Cerebellar nuclear complex (tissue), 1 donor: ENCODE measurements around the gene FBH1.
"Not testable (repeated sequence)": the region's sequence is repeated elsewhere in the genome, so short reads cannot be mapped to it uniquely, and the experiment has no call there.

Experiments
- DNase-seq, 2 experiments: peaks; one replicate each; lab custom pipeline; 2025; lab: John Stamatoyannopoulos, UW

The FBH1 gene

DNA sequence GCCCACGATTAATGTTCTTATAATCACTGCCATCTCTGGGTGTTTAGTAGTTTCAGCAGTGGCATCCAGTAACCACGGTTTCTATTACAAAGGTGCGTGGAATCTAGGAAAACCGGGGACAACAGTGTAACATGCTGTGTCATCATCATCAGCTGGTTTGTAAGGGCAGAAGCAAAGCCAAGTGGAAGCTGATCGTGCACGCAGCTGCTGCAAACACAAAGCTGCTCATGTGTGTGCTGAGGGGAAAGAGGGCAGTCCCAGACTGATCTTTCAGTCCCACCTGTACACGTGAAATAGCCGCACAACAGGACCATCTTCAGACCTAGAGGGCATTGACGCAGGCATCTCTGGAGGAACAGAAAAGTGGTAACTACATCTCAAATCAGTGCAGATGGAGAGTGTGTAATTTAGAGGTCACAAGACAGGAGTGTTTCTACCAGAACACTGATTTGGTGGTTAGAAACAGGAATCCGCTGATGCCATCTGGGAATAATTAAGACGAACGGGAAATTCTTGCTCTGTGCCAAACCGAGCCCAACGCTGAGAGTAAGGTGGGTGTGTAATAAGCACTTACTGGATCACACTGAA is 13.8 kb upstream of the FBH1 start:
- DNase-seq: no peak

DNA sequence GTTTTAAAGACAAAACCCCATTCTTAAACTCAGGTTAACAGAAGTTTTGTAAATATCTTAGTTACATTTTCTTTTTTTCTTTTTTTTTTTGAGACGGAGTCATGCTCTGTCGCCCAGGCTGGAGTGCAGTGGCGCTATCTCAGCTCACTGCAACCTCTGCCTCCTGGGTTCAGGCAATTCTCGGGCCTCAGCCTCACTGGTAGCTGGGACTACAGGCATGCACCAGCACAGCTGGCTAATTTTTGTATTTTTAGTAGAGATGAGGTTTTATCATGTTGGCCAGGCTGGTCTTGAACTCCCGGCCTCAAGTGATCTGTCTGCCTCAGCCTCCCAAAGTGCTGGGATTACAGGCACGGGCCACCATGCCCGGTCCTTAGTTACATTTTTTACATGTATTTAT is 13.0 kb upstream of the FBH1 start:
- not testable (repeated sequence) for DNase-seq

DNA sequence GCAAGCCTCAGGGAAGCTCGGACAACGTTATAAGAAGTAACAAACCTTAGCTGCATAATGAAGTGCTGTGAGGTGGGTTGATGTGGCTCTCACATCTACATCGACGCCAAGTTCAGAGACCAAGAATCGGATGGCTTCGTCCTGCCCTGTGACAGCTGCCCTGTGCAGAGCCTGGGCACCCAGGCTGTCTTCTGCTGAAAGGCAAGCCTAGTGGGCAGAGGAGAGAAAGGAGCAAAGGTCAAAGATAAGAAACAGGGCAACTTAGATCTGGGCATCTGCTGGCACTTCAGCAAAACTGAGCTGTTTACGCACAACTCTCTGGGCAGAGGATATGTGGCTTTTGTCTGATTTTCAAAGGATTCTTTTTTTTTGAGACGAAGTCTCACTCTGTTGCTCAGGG is 7.1 kb upstream of the FBH1 start:
- DNase-seq: no peak

DNA sequence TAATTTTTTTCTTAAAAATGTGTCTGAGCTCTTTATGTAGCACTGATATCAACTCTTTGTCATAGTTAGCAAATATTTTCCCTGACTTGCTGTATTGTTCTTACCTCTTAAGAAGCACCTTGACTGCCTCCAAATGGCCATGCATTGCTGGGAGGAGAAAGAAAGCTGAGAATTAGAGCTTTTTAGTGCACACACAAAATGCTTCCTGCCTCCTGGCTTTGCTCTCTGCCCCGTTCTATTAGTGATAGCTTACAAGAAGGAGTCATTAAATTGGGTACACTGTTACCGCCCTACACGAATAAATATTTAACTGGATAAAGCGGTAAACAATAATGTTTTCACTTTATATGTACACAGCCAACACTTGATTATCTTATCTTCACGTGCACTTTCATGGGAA is 4.4 kb upstream of the FBH1 start:
- no peak for DNase-seq

DNA sequence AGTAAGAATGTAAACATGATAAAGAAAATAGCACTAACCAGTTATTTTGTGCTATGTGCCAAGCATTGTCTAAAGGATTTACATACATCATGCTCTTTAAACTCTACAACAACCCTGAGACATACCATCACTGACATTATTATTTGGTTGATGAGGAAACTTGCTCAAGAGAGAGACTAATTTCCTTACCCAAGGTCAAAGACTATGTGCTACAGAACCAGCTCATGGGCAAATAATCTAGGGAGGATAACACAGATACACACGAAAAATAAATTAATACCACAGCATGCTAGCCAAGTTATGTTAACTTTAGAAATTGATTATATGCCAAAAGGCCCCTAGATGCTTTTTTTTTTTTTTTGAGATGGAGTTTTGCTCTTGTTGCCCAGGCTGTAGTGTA is 3.0 kb upstream of the FBH1 start:
- DNase-seq: no peak

DNA sequence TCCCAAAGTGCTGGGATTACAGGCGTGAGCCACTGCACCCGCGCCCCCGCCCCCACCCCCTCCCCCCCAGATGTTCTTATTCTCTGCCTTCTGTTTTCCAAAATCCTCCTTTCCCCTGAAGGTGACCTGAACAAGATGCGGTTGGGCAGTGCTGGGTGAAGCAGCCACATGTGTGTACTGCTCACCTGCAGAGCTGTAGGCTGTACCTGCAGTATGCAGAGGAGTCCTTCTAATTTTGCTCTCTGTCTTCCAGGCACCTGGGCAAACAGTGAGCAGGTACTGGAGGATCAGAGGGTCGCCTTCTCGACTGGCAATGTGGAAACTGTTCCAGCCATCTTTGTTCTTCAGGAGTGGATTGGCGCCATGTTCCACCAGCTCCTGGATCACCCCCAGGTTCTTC is 2.4 kb upstream of the FBH1 start:
- no peak for DNase-seq

DNA sequence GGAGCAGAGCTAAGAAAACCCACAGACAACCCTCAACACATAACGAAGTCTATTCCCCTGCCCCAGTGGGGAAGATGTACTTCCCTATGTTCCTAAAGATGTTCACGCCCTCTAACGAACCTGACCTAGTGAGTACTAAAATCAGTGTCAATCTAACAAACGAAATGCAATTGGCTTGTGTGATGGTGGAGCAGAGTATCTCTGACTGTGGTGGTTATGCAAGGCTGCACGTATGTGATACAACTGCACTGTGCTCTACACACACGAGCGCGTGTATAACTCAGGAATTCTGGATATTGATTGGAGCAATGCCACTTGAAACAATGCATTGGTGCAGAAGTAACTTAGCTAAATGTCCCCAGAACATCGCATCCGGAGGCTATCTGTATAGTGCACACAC is 1.7 kb upstream of the FBH1 start:
- DNase-seq: no peak

DNA sequence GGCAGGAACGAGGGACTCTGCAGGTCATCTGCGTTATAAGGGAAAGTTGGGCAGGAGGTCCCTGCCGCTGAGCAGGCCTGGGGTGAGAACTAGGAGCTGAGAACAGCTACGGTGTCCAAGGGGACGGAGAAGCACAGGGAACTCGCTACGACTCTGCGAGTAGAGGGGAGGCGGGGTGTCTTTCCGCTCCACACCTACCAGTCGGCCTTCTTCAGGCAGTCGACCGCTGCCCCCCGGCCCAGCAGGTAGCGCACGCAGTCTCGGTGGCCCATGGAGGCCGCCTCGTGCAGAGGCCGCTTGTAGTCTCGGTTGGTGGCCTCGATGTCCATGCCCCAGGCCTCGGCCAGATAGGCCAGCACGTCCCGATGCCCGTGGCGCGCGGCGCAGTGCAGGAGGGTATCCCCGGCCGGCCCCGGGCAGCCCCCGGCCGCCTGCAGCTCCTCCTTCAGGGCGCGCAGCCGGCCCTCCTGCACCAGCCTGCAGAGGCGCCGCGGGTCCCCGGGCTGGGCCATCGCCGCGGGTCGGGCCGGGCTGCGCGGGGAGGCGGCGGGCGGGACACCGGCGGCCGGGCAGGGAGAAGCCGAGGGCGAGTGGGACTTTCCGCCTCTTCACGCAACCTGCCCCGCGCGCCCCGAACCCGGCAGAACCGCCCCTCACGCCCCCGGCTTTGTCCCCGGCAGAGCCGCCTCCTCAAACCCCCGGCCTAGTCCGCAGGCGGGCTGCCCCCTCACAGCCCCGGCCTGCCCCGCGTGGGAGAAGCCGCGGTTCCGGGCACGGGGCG is 1.0 kb upstream of the FBH1 start:
- DNase-seq: no peak

DNA sequence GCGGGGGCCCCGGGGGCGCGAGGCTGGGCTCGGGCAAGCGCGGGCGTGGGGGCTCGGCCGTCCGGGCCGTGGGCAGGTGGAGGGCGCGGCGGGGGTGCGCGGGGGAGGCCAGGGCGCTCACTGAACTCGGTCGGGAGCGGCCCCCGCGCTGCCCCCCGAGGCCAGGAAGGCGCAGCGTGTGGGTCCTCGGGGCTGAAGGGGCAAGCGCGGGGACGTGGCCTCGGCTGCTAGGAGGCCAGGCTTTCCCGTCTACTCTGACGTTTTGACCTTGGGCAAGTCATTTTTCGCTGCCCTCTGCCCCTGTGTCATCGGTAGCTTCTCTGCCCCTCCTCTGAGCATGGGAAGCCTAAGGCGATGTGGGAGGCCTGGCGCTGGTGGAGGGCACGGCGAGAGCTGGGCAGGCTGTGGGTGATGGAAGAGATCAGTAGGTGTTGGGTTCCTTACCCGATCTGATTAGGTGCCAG is 441 bp downstream of the FBH1 start:
- DNase-seq: no peak

DNA sequence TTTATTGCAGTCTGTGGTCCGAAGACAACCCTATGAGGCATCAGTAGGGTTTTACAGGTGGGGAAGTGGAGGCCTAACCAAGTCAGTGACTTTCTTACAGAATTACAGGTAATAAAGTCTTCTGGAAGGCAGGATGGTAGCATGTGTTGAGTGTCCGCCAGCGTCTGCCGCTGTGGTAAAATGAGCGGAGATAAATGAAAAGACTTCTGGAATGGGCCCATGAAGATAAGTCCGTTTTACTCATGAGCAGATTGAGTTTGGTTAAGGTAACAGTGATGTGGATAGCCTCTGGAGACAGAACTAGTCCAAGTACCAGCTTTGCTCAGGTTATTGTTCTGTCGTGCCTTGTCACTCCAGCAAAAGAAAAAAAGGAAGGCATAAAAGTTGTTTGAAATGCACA is 966 bp downstream of the FBH1 start:
- DNase-seq: no peak

DNA sequence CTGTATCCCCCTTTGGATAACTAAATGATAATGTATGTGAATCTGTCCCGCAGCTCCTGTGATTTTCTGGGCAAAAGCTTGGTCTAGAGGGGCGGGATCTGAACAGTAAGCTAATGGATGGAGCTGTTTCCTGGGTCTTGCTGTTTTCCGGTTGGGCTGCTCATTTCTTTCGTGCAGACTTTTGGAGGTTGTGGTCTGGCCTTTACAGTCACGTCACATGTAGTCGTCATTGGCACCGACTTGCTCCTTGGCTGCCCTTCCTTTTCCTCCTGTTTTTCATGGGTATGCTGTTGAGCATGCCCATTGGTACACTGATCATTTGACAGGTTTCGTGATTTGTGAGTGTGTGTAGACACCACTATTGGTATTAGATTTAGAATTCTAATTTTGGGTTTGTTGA is 2.0 kb downstream of the FBH1 start:
- no peak for DNase-seq

DNA sequence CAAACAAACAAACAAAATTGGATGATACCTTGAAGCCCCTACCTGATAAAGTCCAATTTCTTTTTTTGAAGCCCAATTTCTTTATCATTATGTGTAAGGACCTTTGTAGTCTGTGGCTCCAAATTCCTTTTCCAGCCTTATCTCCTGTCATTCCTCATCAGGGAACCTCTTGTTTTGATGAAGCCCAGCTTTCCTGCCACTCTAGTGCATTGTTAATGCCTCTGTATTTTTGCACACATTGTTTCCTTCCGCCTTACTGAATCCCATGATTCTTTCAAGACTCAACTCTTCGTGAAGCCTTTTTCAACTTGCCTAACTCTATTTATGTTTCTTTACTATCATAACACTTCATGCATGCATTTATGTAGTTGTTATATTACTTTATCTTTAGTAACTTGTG is 3.3 kb downstream of the FBH1 start:
- no peak for DNase-seq

DNA sequence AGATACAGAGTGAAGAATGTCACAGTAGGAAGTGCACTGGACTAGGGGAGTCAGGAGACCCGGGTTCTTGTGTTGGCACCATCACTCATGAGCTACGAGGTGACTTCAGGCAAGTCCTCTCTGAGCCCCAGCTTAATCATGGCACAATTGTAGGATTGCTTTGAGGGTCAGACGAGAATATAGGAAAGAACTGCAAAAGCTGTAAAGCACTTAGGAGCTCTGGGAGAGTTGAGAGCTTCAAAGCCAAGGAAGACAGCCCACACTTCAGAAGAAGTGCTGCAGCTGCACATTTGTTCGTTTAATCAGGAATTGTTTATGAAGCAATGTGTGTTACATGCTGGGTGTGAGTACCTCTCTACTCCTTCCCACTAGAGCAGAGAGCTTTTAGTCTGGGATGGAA is 4.4 kb downstream of the FBH1 start:
- no peak for DNase-seq

DNA sequence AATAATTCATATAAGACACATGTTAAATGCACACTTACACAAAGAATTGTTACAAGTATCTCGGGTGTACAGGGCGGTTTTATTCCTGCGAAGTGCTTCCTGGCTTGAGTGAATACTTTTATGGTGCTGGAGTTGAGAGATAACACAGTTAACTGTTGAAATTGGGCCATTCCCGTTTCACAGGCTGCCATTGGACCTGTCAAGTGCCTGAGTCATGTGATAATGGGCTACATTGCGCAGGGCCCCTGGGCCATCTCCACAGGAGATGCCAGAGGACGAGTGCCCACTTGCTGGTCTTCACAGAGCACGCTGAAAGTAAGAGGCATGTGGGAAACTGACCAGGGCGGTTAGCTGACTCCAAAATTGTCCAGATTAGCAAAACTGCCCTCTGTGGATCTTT is 4.8 kb downstream of the FBH1 start:
- DNase-seq: no peak

DNA sequence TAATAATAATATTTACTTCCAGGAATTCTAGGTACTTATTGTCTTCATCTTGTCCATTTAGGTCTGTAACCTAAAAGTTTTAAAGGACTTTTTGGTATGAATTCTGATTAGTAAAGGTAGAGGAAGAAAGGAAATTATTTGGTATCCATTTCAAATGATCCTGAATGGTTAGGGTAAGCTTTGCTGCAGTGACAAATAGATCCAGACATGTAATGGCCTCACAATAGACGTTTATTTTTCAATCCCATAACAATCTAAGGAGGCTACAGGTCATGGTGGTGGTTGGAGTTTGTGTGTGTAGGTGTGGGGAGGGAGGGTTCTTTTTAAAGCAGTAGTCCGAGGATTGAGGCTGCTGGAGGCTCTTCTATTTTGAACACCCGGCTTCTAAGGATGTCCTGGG is 5.3 kb downstream of the FBH1 start:
- no peak for DNase-seq

DNA sequence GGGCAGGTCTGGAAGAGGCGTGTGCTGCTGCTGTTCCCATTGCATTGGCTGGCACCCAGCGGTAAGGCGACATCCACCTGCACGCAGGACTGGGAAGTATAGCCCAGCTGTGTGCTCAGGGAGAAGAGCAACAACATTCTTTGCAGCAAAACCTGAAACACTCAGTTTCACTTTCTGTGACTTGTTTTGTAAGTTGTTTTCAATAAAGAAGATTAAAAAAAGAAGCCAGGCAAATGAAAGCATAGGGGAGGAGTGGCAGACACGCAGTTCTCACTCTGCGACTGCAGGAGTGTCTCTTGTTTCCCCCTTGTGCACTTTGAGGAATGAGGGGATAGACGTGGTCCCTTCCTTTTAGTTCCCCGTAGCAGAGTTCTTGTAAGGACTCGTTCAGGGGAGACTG is 5.8 kb downstream of the FBH1 start:
- no peak for DNase-seq

DNA sequence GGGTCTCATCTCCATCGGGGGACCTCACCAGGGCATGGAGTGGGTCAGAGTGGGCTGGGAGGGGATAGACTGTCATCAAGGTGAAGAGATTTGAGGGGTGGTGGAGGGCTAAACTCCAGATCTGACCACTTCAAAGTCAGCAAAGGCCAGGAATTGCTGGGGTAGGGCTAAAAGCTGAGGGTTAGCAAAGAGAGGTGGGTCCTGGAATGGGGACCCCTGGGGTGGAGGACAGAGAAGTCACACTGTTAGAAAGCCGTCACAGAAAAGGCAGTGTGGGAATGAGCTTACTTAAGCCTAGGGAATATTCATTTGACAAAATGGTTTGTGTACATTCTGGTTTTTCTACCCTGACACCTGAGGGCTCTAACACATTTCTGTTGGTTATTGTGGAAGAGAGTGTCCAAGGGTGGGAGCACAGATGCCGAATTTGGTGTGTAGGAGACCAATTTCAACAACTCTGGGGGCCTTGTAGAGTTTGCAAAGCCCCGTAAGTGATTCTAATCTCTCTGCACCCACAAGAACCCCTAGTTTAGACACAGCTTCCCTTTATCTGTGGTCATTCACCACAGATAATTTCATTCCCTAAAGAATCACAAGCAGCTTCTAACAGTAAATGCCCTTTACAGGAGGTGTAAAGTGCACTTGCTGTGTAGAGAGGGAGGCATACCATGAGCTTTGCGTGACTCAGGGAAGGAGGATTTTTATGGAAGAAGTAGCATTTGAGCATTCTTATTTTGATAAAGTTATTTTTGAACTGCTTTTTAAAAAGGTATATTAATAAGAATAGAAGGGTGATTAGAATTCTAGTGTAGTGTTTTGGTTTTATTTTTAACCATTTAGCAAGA is 6.4 kb downstream of the FBH1 start:
- DNase-seq: no peak

DNA sequence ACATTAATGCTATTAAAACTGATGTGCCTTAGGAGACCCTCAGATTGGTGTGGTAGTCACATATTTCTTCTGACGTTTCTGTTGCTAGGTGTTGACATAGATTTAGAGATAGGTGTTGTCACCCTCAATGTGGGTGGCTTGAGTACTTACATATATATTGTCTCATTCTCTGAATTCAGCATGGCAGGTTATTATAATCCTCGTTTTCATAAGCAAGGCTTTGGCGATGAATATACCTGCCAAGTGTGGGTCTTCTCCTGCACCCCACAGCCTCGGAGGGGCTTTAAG is 7.0 kb downstream of the FBH1 start:
- DNase-seq: no peak

DNA sequence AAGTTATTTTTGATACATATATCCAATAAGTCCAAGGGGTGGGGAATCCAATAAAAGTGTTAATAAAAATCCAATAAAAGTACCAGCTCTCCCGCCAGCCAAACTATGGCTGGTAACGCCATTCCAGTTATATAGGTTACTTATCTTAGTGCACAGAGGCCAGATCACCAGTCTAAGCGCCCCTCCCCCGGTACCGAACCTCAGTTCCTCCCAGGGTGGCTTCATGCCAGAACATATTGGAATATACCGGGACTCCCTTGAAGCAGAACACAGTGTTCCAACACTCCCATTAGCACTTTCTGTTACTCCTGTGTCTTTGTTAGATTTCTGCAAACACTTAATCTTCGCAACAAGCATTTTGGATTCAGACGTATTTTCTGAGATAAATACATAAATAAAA is 7.5 kb downstream of the FBH1 start:
- DNase-seq: no peak

DNA sequence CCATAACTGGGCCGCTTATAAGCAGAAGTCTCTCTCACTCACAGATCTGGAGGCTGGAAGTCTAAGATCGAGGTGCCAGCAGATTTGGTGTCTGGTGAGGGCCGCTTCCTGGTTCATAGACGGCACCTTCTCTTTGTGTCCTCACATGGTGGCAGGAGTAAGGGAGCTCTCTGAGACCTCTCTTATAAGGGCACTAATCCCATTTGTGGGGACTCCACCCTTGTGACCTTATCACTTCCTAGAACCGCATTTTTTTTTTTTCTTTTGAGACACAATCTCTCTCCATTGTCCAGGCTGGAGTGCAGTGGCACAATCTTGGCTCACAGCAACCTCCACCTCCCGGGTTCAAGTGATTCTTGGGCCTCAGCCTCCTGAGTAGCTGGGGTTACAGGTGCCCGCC is 8.1 kb downstream of the FBH1 start:
- no peak for DNase-seq

DNA sequence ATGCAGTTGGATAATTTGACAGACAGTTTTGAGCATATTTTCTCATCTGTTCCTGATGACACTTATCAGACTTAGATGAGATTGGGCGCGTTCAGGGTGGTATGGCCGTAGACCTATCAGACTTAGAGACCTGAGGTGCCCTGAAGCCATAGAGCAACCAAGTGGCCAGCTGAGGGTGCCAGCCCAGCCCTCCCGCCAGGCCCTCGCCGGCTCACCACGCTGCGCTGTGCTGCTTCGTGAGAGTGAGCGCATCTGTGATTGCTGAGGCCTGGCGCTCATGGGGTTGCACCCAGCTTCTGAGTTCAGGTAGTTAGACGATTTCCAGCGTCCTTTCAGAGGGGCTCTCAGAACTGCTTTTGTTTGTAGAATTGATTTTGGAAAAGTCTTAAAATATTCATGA is 10.2 kb downstream of the FBH1 start:
- no peak for DNase-seq

DNA sequence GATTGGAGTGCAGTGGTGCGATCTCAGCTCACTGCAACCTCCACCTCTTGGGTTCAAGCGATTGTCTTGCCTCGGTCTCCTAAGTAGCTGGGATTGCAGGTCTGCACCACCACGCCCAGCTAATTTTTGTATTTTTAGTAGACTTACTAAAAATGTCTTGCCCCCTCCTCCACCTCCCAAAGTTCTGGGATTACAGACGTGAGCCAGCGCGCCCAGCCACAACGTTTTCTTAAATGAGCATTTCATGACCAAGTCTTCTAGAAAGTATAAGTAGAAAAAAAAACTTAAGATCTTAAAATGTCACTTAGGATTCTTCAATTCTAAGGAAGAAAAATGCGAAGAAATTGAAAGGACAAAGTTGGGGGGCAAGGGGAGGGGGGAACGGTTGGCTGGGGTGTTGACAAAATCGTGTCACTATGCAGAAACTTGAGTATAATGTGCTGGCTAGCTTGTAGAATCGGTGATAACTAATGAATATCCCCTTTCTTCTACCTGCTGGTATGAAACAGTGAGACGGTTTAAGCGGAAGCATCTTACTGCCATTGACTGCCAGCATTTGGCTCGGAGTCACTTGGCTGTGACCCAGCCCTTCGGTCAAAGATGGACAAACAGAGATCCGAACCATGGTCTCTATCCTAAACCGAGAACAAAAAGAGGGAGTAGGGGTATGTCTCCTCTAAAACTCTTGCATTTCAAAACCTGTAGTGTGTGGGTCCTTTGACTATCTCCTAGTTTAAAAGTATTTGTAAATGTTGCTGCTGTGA is 12.7 kb downstream of the FBH1 start:
- no peak for DNase-seq

DNA sequence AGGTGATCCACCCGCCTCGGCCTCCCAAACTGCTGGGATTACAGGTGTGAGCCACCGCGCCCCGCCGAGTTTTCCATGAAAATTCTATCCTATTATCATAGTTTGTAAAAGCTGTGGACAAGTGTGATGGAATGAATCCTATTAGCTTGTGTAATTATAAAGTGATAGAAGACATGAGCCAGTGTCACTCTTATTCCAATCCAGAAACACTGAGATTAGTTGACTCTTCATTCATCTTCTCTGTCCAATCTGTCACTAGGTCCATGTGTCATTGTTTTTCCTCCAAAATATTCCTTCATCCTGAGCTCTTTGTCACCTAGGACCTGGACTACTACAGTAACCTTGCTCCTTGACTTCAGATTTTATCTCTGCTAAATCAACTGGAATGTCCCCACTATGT is 13.5 kb downstream of the FBH1 start:
- no peak for DNase-seq
